Psoas muscle (tissue), 8 donors: ENCODE data around the gene SLC16A3. TPM values are rescaled to one million over a fixed set of nuclear protein-coding genes. Genes with fewer than 3 reads are reported as not detected.

ENCODE experiments used
- ATAC-seq, 4 donors: fragments of 200-7000 bp; cut with Tn5 transposase; one replicate each; pipeline ENCODE4 v1.9.1; 2020; ENCODE audit warnings: moderate library complexity in 3 of 4, mild to moderate bottlenecking in 2 of 4
- DNase-seq, 2 donors: peaks; one replicate each; pipeline ENCODE4 v3.0.0-alpha.2; 2020
- H3K27ac ChIP-seq: fragments of 200-600 bp; one replicate; pipeline ENCODE4 v1.8.0; 2022
- H3K27me3 ChIP-seq, 3 donors: fragments of 200-600 bp in 1 of 3; one replicate each; pipeline versions ENCODE4 v1.6.1 to v1.8.0; 2013 to 2022; ENCODE audit warnings: low read length in 2 of 3, mild to moderate bottlenecking in 2 of 3, moderate library complexity in 1 of 3; ENCODE audit not compliant: insufficient read depth in 3 of 3
- H3K36me3 ChIP-seq, 2 donors: fragments of 200-600 bp in 1 of 2; one replicate each; pipeline versions ENCODE4 v1.6.1 to v1.8.0; 2013 to 2022; ENCODE audit warnings: low read depth in 1 of 2, mild to moderate bottlenecking in 1 of 2, moderate library complexity in 1 of 2; ENCODE audit not compliant: insufficient read depth in 1 of 2
- H3K4me1 ChIP-seq: fragments of 200-600 bp; one replicate; pipeline ENCODE4 v1.8.0; 2022
- H3K4me3 ChIP-seq: fragments of 200-600 bp; one replicate; pipeline ENCODE4 v1.8.0; 2022; ENCODE audit warnings: mild to moderate bottlenecking
- H3K9me3 ChIP-seq: fragments of 200-600 bp; one replicate; pipeline ENCODE4 v1.8.0; 2022
- WGBS, 3 donors: extraction: QIAGEN DNeasy Blood & Tissue Kit; methylation state at CpG; one replicate each; pipeline versions ENCODE4 v1.1.6 to v1.1.7; 2013; 5-methylcytosine and 5-hydroxymethylcytosine counted together
- intact Hi-C, 2 donors: fragments of 100-400 bp; cut with DNase I; formaldehyde crosslinking; loops; one replicate each; pipeline versions ENCODE4 v1.11.0 to v1.14.2; 2022
- polyA plus RNA-seq, 3 donors: library from polyadenylated mRNA; stranded (reverse); fragments of 200-250 nt; gene quantifications; one replicate each; pipeline ENCODE4 v1.2.3, GENCODE V29; 2013
- total RNA-seq, 4 donors: library from RNA; stranded (reverse); fragmentation: NEBNext Ultra II Directional in 2 of 4; extraction: Animal tissue kit (Norgen Biotek cat#: 25700) in 2 of 4; gene quantifications; one replicate each; pipeline versions ENCODE4 v1.2.1 to v1.2.4, GENCODE V29; 2021 to 2023
- TF ChIP-seq, protein P1 (sequence below): fragments of 200-600 bp; IDR thresholded peaks from one replicate; pipeline ENCODE4 v1.8.0; 2022; ENCODE audit warnings: antibody characterized with exemption
- donor health status: healthy with polysubstance abuse.
- donor health status: DM: no; HTN: no; CAD: no; lungs with moderate emphysema.
- donor health status: Bipolar disorder and iron deficiency.
- donor health status: healthy.
- donor health status: DM: yes; HTN: yes; CAD: no.
- donor health status: DM: no; HTN: no; CAD: no.
- donor health status: DM: no; HTN: no; CAD: no.
- donor health status: DM: yes; HTN: yes; CAD: no.

The SLC16A3 gene
- total and polyA plus RNA-seq, 7 donors = 18.6 to 263 (median 118) TPM

GRCh38 chr17:82274134-82275020 is 45.5 kb downstream of the SLC16A3 start:
- intact Hi-C loops = loop anchor here in 1 of 2 donors (5.0 kb wide), 1 partner anchor 37 kb away; no protein-coding TSS in a partner anchor
- TF ChIP-seq, protein P1, sequence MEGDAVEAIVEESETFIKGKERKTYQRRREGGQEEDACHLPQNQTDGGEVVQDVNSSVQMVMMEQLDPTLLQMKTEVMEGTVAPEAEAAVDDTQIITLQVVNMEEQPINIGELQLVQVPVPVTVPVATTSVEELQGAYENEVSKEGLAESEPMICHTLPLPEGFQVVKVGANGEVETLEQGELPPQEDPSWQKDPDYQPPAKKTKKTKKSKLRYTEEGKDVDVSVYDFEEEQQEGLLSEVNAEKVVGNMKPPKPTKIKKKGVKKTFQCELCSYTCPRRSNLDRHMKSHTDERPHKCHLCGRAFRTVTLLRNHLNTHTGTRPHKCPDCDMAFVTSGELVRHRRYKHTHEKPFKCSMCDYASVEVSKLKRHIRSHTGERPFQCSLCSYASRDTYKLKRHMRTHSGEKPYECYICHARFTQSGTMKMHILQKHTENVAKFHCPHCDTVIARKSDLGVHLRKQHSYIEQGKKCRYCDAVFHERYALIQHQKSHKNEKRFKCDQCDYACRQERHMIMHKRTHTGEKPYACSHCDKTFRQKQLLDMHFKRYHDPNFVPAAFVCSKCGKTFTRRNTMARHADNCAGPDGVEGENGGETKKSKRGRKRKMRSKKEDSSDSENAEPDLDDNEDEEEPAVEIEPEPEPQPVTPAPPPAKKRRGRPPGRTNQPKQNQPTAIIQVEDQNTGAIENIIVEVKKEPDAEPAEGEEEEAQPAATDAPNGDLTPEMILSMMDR = no peak
- peak overlapping the region; percentile 83 for H3K4me3 ChIP-seq
- no peaks in the 10 kb centered on the region for H3K9me3 ChIP-seq
- H3K27me3 ChIP-seq = no peaks in the 10 kb centered on the region
- 71 to 75% (median 72%) methylated on average over 24 to 27 of the region's 27 CpGs for WGBS, 3 donors
- H3K36me3 ChIP-seq = peaks cover 3 to 23% of the 10 kb centered on the region in 2 donors
- no peak for ATAC-seq
- DNase-seq = no peak
- peak overlapping the region; percentile 95 for H3K27ac ChIP-seq
- H3K4me1 ChIP-seq = peaks cover 37% of the 10 kb centered on the region

DNA sequence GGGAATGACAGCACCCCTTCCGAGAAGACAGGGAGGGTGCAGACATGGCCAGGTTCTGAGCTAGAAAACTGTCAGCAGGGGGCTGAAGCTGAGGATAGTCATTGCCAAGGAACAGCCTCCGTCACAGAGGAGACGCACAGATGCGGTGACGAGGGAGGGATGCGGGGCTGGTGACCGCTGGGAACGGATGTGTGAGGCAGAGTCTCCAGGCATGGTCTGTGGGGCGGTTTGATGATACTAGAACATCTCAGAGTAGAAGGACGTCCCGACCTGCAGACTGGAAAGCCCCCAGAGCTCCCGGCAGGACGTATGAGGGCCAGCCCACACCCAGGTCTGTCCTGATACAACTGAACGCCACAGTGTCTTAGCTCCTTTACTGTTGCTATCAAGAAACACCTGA is 46.5 kb downstream of the SLC16A3 start:
- no peak for ATAC-seq
- Histone ChIP-seq H3K4me1 (peaks cover 28% of the 10 kb centered on the region), H3K4me3 (no peak overlapping the region), H3K36me3 (peaks cover 0 to 15% of the 10 kb centered on the region in 2 donors), H3K9me3 (no peaks in the 10 kb centered on the region), H3K27me3 (no peaks in the 10 kb centered on the region), H3K27ac (no peak overlapping the region)
- no peak for DNase-seq
- intact Hi-C loops = no loop called here
- TF ChIP-seq, protein P1 = no peak
- 96 to 97% (median 96%) methylated on average over 14 of the region's 14 CpGs for WGBS, 3 donors

GRCh38 chr17:82276938-82277337 is 48.1 kb downstream of the SLC16A3 start:
- Histone ChIP-seq H3K27me3 (no peaks in the 10 kb centered on the region), H3K4me1 (peaks cover 11% of the 10 kb centered on the region), H3K4me3 (no peak overlapping the region), H3K27ac (no peak overlapping the region), H3K9me3 (no peaks in the 10 kb centered on the region), H3K36me3 (peaks cover 0 to 1% of the 10 kb centered on the region in 2 donors)
- ATAC-seq (no peak), DNase-seq (no peak)
- WGBS, 3 donors = 88 to 93% (median 90%) methylated on average over 5 of the region's 5 CpGs
- TF ChIP-seq, protein P1 = no peak
- intact Hi-C loops = no loop called here

DNA sequence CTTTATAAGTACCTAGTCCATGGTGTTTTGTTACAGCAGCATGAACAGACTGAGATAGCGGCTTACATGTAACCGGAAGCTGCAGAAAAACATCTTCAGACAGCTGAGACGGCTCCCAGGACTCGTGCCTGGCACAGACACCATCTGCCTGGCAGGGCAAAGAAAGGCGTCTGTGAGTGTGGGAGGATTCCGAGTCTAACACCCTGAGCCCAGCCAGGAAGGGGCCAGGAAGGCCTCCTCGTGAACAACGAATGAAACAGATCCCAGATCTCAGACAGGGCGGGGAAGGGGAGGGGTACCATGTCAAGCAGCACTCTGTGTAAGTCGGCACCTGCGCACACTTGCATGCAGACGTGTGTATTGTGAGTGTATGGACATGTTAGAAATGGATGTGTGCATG is 49.0 kb downstream of the SLC16A3 start:
- TF ChIP-seq, protein P1 = no peak
- intact Hi-C loops = no loop called here
- Histone ChIP-seq H3K4me3 (no peak overlapping the region), H3K27ac (no peak overlapping the region), H3K27me3 (no peaks in the 10 kb centered on the region), H3K36me3 (no peaks in the 10 kb centered on the region), H3K9me3 (no peaks in the 10 kb centered on the region), H3K4me1 (peaks cover 7% of the 10 kb centered on the region)
- WGBS, 3 donors = 51 to 73% (median 57%) methylated on average over 12 of the region's 12 CpGs
- DNase-seq = peak in 1 of 2 donors; percentile 28
- no peak for ATAC-seq
